CD4-positive, alpha-beta T cell treated with Interleukin-1 beta for 1 hour (primary cell): ENCODE data around the gene GAMT.
"Not testable (repeated sequence)": the region's sequence is repeated elsewhere in the genome, so short reads cannot be mapped to it uniquely, and the experiment has no call there.

ENCODE experiments used
- DNase-seq, 2 donors: peaks; one replicate each; pipeline ENCODE4 v3.0.0-alpha.2; 2020 to 2022

GAMT gene

GRCh38 chr19:1433119-1434039 lies 32.0 kb upstream of the GAMT start:
- DNase-seq = no peak

- no peak for DNase-seq
These were observed 31.2 kb upstream of the GAMT start for GRCh38 chr19:1432507-1432887.

DNA sequence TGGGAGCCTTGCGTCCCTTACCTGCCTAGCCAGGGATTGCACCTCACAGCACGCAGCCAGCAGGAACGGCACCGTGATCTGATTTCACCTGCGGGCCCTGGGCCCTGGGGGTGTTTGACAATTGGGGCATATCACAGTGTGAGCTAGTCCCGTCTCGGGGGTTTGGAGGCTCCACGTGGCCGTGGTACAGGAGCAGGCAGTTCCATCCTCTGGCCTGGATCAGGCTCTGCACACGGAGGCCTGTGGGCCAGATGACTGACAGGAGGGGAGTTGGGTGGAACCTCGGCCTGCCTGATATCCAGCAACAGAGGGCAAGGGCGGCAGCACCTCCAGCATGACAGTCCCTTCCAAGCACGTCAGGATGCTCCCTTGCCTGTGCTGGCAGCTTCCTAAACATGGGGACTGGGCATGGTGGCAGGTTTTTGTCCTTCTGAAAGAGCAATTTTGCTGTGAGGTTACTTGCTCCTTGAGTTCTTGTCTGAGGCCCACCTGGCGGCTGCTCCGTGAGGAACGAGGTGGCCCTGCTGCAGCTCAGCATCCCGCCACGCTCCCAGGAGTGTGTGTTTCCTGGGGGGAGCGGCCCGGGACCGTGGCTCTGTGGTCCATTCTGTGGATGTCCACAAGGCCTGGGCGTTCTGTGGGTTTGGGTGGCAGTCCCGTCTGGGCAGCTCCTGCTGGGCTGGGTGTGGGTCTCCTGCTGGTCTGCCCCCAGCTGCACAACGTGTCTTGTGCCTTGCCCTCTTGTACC lies 30.6 kb upstream of the GAMT start:
- DNase-seq = no peak

DNA sequence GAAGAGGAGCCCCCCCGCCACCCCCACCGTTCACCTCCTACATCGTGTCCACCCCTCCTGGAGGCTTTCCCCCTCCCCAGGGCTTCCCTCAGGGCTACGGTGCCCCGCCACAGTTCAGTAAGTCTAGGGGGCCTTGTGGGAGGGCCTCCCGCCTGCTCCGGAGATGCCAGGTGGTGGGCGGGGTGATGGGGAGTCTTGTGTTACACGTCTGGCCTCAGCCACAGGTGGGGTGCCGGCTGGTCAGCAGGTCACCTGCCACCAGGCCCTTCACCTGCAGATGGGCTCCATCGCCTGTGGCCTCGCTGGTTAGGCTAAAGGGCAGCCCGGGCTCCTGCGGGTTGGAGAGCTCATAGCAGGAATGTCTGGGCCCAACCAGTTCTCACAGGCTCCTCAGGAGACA lies 28.9 kb upstream of the GAMT start:
- DNase-seq = no peak

DNA sequence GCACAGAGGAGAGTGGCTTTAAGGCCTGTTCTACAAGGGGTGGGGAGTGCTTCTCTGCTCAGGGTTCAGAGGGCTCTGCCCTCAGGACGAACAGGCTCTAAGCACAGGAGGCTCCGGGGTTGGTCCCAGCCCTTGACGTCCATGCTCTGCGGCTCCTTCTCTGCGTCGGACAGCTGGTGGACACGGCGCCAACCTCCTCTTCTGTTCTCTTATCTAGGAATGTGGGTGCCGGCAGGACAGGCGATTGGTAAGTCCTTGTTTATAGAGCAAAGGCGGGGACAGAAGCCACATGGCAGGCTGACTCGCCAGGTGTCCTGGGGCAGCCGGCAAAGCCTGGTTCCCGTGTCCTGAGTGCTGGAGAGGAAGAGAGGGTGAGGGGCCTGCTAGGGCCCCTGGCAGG lies 28.4 kb upstream of the GAMT start:
- no peak for DNase-seq

DNA sequence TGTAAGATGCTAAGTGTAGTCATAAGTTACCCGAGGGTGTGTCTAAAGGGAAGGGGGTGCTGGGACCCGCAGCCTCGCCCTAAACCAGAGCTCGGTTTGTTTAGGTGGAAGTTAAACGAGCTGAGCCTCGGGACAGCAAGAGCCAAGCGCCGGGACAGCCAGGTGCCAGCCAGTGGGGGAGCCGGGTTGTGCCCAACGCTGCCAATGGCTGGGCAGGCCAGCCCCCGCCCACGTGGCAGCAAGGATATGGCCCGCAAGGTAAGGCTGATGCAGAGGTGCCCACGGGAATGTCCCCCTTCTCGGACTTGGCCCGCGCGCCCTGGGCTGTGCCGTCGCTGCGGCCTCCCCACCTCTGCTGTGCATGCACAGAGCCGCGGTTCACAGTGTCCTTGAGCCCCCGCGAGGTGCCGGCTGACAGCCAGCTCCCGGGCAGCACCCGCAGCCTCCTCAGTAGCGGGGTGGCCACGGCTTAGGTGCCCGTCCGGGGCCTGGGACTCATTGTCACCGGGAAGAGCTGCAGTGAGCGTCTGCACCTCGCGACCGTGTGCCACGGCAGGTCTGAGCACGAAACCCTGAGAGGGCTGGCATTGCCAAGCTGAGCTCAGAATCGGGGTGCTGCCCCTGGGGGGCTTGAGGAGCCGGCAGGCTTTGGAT lies 27.5 kb upstream of the GAMT start:
- DNase-seq = no peak

DNA sequence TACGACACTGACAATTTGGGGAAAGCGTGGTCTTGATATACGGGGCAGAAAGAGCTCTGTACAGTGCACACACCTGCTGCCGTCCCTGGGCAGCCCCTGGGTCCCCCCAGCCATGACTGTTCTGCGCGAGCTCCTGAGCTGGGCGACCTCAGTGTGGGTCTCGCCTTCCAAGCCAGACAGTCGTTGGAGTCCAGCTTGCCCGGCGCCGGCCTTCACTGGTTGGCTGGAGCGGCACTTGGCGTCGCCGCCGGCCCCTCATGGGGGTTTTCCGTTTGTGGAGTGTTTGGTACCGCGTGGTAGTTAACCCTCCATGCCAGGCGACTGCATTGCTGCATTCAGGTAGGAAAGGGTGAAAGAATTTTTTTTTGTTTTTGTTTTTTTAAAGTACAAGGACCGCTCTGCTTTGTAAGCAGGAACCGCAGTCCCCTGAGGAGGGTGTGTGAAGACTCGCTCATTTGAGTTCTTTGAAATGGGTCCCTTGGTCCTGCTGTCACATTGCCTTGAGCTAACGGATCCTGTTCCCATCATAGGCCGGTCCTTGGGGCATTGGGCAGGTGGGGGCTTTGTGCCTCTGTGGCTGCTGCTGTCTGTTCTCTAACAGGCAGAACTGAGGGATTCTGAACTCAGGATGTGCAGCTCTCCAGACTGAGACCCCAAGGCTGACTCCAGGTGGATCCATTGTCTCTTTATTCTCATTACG lies 26.0 kb upstream of the GAMT start:
- no peak for DNase-seq

DNA sequence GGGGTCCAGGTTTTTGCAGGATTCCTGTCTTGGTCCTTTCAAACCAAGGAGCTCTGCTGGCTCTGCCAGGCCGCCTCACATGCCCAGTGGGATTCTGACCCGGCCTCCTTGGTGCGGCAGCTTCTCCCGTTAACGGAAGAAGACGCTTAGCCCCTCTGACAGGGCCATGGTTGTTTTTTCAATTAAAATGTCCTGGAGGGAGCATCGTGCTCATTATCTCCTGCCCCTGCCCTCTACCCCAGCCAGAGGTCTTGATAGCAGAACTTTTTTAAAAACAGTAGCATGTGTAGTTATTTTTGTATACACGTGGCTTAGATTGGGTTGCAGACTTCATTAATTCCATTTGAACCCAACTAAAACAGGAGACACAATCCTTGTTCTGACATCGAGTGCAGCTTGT lies 25.4 kb upstream of the GAMT start:
- DNase-seq = no peak

GRCh38 chr19:1425902-1426301 lies 24.6 kb upstream of the GAMT start:
- no peak for DNase-seq

DNA sequence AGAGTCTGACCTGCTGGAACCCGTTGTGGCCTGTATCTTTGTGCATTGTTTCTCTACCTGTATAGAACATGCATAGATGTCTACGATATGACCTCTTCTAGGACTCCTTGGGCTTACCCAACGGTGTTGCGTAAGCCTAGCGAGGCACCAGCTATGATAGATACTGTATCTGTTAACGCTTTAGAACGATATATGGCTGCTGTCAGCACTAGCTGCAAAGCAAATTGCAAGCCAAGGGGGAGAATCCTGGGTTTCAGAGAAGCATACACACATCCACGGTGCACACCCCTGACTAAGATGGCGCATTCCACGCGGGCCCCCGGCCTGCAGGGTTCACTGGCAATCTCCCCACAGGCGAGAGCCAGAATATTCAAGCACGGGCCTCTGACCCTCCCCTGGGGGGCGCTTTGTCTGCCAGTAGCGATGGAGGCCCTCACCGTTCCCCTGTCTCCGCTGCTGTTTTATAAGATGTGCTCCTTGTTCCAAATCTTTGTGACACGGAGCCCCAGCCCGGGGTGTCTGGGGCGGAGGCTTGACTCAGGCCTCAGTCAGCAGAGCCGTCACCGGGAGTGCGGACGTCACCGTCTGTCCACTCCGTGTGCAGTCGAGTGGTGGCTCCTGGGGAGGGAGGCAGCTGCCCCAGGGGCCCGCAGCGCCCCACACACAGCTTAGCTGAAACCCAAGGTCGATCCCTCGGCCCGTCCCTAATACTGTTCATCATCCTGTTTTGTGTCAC lies 23.9 kb upstream of the GAMT start:
- DNase-seq = no peak

GRCh38 chr19:1424192-1424955 lies 23.0 kb upstream of the GAMT start:
- DNase-seq = no peak

- DNase-seq = no peak
These were observed 22.3 kb upstream of the GAMT start for GRCh38 chr19:1423436-1424191.

DNA sequence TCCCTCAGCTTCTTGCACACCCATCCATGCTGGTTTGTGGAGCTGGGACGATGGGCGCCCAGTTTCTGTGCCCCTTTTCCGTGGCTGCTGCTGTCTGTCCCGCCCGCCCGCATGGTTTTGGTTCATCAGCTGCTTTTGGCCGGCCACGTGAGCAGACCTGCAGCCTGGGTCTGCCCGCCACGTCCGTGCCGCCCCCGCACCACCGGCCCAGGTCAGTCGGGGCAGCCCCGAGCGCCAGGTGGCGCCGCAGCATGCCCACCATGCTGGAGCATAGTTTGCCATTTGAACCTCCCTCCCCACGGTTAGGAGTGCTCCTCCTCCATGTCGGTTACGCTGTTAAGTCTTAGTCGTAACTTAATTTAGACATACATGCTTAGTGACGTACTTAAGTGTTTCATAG lies 21.6 kb upstream of the GAMT start:
- DNase-seq = no peak

GRCh38 chr19:1422360-1422759 lies 21.0 kb upstream of the GAMT start:
- DNase-seq = no peak

- DNase-seq = no peak
These were observed 20.6 kb upstream of the GAMT start for GRCh38 chr19:1421958-1422305.

DNA sequence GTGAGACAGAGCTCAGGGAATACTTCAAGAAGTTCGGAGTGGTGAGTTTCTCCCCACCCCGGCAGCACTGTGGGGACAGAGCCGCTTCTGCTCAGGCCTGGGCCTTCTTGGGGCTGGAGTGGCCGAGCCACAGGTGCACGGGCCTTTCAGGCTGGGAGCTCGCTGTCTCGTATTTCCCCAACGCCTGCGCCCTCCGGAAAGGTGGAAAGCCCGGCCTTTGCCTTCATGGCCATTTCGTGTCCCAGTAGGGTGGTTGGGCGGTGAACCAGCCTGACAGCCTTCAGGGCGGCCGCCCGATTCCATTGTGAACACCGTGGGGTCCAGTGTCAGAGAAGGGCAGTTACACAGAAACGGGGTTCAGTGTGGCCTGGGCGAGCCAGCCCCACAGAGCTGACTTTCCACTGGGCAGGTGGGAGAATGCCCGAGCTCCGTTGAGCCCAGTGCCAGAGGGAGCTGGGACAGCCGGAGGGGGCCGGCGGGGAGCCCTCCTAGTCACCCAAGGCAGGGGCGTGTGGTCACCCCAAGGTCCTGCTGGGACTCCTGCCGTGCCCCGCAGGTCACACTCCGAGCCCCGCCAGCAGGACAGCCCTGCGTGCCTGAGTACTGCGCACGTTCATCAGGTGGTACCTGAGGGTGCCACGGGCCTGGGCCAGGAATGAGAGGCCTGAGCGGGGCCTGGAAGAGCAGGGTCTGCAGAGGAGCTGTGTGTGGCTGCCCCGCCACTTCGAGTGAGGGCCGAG lies 20.0 kb upstream of the GAMT start:
- no peak for DNase-seq

DNA sequence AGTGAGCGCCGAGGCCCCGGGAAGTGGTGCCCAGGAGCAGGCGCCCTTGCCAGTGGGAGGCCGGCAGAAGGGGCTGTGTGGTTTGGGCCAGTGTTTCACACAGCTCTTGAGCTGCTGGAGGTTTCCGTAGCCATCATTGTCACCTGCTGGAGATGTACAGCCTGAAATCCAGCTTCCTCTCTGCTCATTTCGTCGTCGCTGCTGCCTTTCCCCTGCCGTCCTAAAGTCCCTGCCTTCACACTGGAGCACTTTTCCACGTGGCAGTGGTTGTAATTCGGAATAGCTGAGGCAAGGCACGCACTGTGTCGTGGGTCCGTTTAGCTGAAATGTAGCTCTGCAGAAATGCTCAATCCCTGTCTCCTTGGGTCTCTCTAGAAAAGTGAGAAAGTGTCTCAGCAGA lies 19.2 kb upstream of the GAMT start:
- DNase-seq = no peak

DNA sequence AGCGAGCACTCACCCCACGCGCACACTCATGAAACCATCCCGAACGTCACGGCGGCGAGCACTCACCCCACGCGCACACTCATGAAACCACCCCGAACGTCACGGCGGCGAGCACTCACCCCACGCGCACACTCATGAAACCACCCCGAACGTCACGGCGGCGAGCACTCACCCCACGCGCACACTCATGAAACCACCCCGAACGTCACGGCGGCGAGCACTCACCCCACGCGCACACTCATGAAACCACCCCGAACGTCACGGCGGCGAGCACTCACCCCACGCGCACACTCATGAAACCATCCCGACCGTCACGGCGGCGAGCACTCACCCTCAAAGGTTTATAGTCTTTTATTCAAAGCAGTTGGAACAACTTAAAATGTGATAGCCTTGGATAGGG lies 18.7 kb upstream of the GAMT start:
- DNase-seq = not testable (repeated sequence)

- DNase-seq = no peak
These were observed 17.8 kb upstream of the GAMT start for GRCh38 chr19:1418951-1419738.

GRCh38 chr19:1418496-1418775 lies 17.1 kb upstream of the GAMT start:
- DNase-seq = no peak
